Peyer's patch (tissue), 4 donors: ENCODE measurements around the gene EDRF1.

Experiments used
- CTCF ChIP-seq, 6 experiments: fragments of 450-650 bp in 4 of 6; fragments of 200-600 bp in 2 of 6; sonication (generic) in 1 of 6; IDR thresholded peaks; one replicate each; pipeline ENCODE4 v1.5.1; 2017 to 2019; ENCODE audit warnings: antibody characterized with exemption in 6 of 6, mild to moderate bottlenecking in 3 of 6, moderate library complexity in 1 of 6
- POLR2A ChIP-seq, 2 donors: fragments of 450-650 bp; IDR thresholded peaks; one replicate each; pipeline ENCODE4 v1.5.1; 2017; ENCODE audit warnings: antibody characterized with exemption in 2 of 2, mild to moderate bottlenecking in 2 of 2, moderate library complexity in 2 of 2

GRCh38 chr10:125772112-125772863 is 52.8 kb downstream of the EDRF1 start:
- TF ChIP-seq CTCF (IDR thresholded peaks at IDR 0.05): no peak
- no peak for TF ChIP-seq POLR2A (IDR thresholded peaks at IDR 0.05)
